ENCODE measurements around the gene TAF5L.
"Not testable (repeated sequence)": the region's sequence is repeated elsewhere in the genome, so short reads cannot be mapped to it uniquely, and the experiment has no call there.

DNA sequence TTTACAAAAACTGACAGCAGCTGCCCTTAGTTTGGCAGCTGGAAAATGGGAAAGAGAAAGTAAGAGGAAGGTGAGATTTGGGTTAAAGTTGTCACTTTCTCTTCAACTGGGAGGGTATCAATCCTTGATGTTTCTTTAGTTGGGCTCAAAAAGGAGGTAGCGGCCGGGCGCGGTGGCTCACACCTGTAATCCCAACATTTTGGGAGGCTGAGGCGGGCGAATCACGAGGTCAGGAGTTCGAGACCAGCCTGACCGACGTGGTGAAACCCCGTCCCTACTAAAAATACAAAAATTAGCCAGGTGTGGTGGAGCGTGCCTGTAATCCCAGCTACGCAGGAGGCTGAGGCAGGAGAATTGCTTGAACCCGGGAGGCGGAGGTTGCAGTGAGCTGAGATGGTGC, 65.8 kb downstream of the TAF5L start:
- not testable (repeated sequence) for TF ChIP-seq EZH2 (IDR thresholded peaks at IDR 0.05; ENCODE audit: insufficient read depth, poor library complexity, severe bottlenecking); EZH2phosphoT487 (IDR thresholded peaks at IDR 0.05; ENCODE audit: insufficient read depth, low read depth)
